WTC11 (cell line): ENCODE measurements around the gene CDK6. TPM values are rescaled to one million over a fixed set of nuclear protein-coding genes. Genes with fewer than 3 reads are reported as not detected.

Experiments
- ATAC-seq: fragments of 200-7000 bp; cut with Tn5 transposase; 2 replicates; pipeline ENCODE4 v1.10.0; 2021; ENCODE audit warnings: mild to moderate bottlenecking, moderate library complexity
- CTCF ChIA-PET: fragments of 300-600 bp; sonication (Branson Sonifier 250); formaldehyde crosslinking; loops from one replicate; lab custom pipeline; 2021; ENCODE audit warnings: antibody characterized with exemption; lab: Charles Lee
- POLR2A ChIA-PET: fragments of 350-600 bp; sonication (Branson Sonifier 250); formaldehyde crosslinking; loops from one replicate; lab custom pipeline; 2021; ENCODE audit warnings: antibody characterized with exemption; lab: Charles Lee
- DNase-seq: peaks from one replicate; pipeline ENCODE4 v3.0.0; 2021; ENCODE audit warnings: low spot score
- H3K27ac Mint-ChIP-seq: 2 replicates; pipeline ENCODE4 v1.8.0; 2021; ENCODE audit warnings: mixed read lengths
- H3K27me3 Mint-ChIP-seq: 2 replicates; pipeline ENCODE4 v1.8.0; 2021; ENCODE audit warnings: low read depth, mild to moderate bottlenecking, moderate library complexity, mixed read lengths
- H3K36me3 Mint-ChIP-seq: 2 replicates; pipeline ENCODE4 v1.8.0; 2021; ENCODE audit warnings: mixed read lengths
- H3K4me1 Mint-ChIP-seq: 2 replicates; pipeline ENCODE4 v1.8.0; 2022; ENCODE audit warnings: mixed read lengths
- H3K4me3 Mint-ChIP-seq: 2 replicates; pipeline ENCODE4 v1.8.0; 2021; ENCODE audit warnings: mild to moderate bottlenecking, moderate library complexity, mixed read lengths
- H3K9me3 Mint-ChIP-seq: 2 replicates; pipeline ENCODE4 v1.8.0; 2021; ENCODE audit warnings: mixed read lengths
- CBFB ChIP-seq: sonication (generic); formaldehyde crosslinking; IDR thresholded peaks from 2 replicates; pipeline ENCODE4 v1.8.1; 2022; ENCODE audit warnings: mild to moderate bottlenecking, low read depth, missing genetic modification reagents
- FOXP1 ChIP-seq: sonication (generic); formaldehyde crosslinking; IDR thresholded peaks from 2 replicates; pipeline ENCODE4 v1.8.0; 2022; ENCODE audit warnings: missing genetic modification reagents, mild to moderate bottlenecking, moderate library complexity, borderline replicate concordance
- GRHL2 ChIP-seq: fragments of 250-450 bp; sonication (Bioruptor Pico); IDR thresholded peaks from 2 replicates; pipeline ENCODE4 v1.8.0; 2022; ENCODE audit warnings: mild to moderate bottlenecking, moderate library complexity; ENCODE audit not compliant: insufficient replicate concordance, severe bottlenecking
- RORB ChIP-seq: fragments of 250-450 bp; sonication (Bioruptor Pico); IDR thresholded peaks from 2 replicates; pipeline ENCODE4 v1.9.0; 2021; ENCODE audit warnings: mild to moderate bottlenecking
- SMAD3 ChIP-seq: sonication (generic); formaldehyde crosslinking; IDR thresholded peaks from 2 replicates; pipeline ENCODE4 v1.8.0; 2022; ENCODE audit warnings: missing genetic modification reagents, mild to moderate bottlenecking, borderline replicate concordance
- TEAD1 ChIP-seq: sonication (generic); formaldehyde crosslinking; IDR thresholded peaks from 2 replicates; pipeline ENCODE4 v1.8.0; 2022; ENCODE audit warnings: mild to moderate bottlenecking, missing genetic modification reagents
- TP53 ChIP-seq: sonication (generic); formaldehyde crosslinking; IDR thresholded peaks from 2 replicates; pipeline ENCODE4 v1.8.1; 2023; ENCODE audit warnings: mild to moderate bottlenecking, missing genetic modification reagents
- ZNF138 ChIP-seq: sonication (generic); formaldehyde crosslinking; conservative IDR thresholded peaks from 2 replicates; pipeline ENCODE4 v1.8.1; 2022; ENCODE audit warnings: mild to moderate bottlenecking, moderate library complexity, missing genetic modification reagents
- ZNF232 ChIP-seq: sonication (generic); formaldehyde crosslinking; IDR thresholded peaks from 2 replicates; pipeline ENCODE4 v1.8.0; 2022; ENCODE audit warnings: mild to moderate bottlenecking, missing genetic modification reagents
- ZNF671 ChIP-seq: fragments of 250-450 bp; sonication (Bioruptor Pico); IDR thresholded peaks from 2 replicates; pipeline ENCODE4 v1.8.0; 2021; ENCODE audit warnings: mild to moderate bottlenecking
- total RNA-seq: library from RNA; stranded (reverse); gene quantifications from 3 replicates; pipeline ENCODE4 v1.2.3, GENCODE V29; 2021
- TF ChIP-seq, protein P1 (sequence below): sonication (generic); formaldehyde crosslinking; IDR thresholded peaks from 2 replicates; pipeline ENCODE4 v1.8.1; 2022; ENCODE audit warnings: low read depth, mild to moderate bottlenecking, moderate library complexity, missing genetic modification reagents, borderline replicate concordance
- TF ChIP-seq, protein P2 (sequence below): sonication (generic); formaldehyde crosslinking; IDR thresholded peaks from 2 replicates; pipeline ENCODE4 v1.8.0; 2022; ENCODE audit warnings: missing genetic modification reagents
- TF ChIP-seq, protein P3 (sequence below): fragments of 250-450 bp; sonication (Bioruptor Pico); IDR thresholded peaks from 2 replicates; pipeline ENCODE4 v1.9.0; 2021; ENCODE audit warnings: moderate library complexity, mild to moderate bottlenecking, inconsistent platforms, borderline replicate concordance
- TF ChIP-seq, protein P4 (sequence below): fragments of 250-450 bp; sonication (Bioruptor Pico); IDR thresholded peaks from 2 replicates; pipeline ENCODE4 v1.9.0; 2021; ENCODE audit warnings: mild to moderate bottlenecking, borderline replicate concordance
- TF ChIP-seq, protein P5 (sequence below): fragments of 250-450 bp; sonication (Bioruptor Pico); IDR thresholded peaks from 2 replicates; pipeline ENCODE4 v2.1.2; 2022; ENCODE audit warnings: mild to moderate bottlenecking, moderate library complexity
- TF ChIP-seq, protein P6 (sequence below): fragments of 250-450 bp; sonication (Bioruptor Pico); IDR thresholded peaks from 2 replicates; pipeline ENCODE4 v1.9.0; 2021; ENCODE audit warnings: mild to moderate bottlenecking
- TF ChIP-seq, protein P7 (sequence below): fragments of 250-450 bp; sonication (Bioruptor Pico); IDR thresholded peaks from 2 replicates; pipeline ENCODE4 v1.9.0; 2021; ENCODE audit warnings: mild to moderate bottlenecking

Gene CDK6
- total RNA-seq, 1 experiment from 2014 or later, result 47.2 TPM

DNA sequence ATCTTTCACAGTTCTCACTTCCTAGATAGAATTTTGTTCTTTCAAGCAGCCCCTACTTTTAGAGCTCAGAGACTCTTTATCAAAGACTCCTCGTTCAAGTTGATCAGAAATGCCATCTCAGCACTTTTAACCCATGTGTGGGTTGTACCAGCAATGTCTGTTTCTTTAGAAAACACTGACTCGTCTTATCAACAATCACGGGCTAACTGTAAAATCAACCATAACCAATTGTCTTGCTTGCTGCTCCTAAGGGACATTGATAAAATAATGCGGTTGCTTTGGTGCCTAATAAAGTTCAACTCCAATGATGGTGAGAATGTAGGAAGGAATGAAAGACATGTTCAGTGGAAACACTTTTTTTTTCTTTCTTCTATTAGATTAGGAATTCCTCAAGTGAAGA lies 12.9 kb upstream of the CDK6 start:
- H3K9me3 Mint-ChIP-seq, result no peaks in the 10 kb centered on the region
- DNase-seq (no peak), ATAC-seq (no peak)
- no peaks in the 10 kb centered on the region for H3K27me3 Mint-ChIP-seq
- no peaks in the 10 kb centered on the region for H3K36me3 Mint-ChIP-seq
- no peak overlapping the region for H3K4me3 Mint-ChIP-seq
- POLR2A ChIA-PET, result interaction anchor here (0.7 kb wide), 1 partner anchor 366 kb away, joined by 5 read pairs; no protein-coding TSS in a partner anchor
- CTCF ChIA-PET, result no interaction called here
- TF ChIP-seq, protein P1, sequence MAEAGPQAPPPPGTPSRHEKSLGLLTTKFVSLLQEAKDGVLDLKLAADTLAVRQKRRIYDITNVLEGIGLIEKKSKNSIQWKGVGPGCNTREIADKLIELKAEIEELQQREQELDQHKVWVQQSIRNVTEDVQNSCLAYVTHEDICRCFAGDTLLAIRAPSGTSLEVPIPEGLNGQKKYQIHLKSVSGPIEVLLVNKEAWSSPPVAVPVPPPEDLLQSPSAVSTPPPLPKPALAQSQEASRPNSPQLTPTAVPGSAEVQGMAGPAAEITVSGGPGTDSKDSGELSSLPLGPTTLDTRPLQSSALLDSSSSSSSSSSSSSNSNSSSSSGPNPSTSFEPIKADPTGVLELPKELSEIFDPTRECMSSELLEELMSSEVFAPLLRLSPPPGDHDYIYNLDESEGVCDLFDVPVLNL, result no peak
- H3K27ac Mint-ChIP-seq, result no peak overlapping the region
- H3K4me1 Mint-ChIP-seq, result no peaks in the 10 kb centered on the region

DNA sequence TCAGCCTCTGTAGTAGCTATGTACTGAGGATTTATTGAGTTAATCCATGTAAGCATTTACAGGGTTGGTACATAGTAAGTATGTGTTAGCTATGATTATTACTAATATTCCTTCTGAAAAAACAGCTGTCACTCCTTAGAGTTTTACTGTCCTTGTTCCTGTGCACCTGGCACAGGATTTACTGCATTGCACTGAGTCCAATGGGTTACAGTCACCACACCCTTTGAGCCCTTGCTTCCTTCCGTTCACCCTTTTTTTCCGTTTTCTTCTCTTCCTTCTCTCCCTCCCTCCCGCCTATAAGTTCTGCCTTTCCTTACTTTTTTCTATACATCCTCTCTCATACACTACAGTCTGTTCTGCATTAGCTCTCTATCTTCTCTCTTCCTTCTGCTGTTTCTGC lies 12.5 kb upstream of the CDK6 start:
- ChIA-PET CTCF (no interaction called here), POLR2A (interaction anchor here (0.7 kb wide), 1 partner anchor 366 kb away, joined by 5 read pairs; no protein-coding TSS in a partner anchor)
- Mint-ChIP-seq H3K36me3 (no peaks in the 10 kb centered on the region), H3K27me3 (no peaks in the 10 kb centered on the region), H3K4me1 (no peaks in the 10 kb centered on the region), H3K27ac (no peak overlapping the region), H3K9me3 (0 out of 2 replicates have a peak, but pooled peaks cover 2% of the 10 kb centered on the region)
- DNase-seq, result no peak
- ATAC-seq, result no peak
- no peak for TF ChIP-seq FOXP1 (CRISPR knock-in tag)
- TF ChIP-seq TEAD1 (CRISPR knock-in tag), result no peak
- no peak for TF ChIP-seq ZNF138 (CRISPR knock-in tag)
- TF ChIP-seq RORB (CRISPR knock-in tag), result no peak
- TF ChIP-seq, protein P2, sequence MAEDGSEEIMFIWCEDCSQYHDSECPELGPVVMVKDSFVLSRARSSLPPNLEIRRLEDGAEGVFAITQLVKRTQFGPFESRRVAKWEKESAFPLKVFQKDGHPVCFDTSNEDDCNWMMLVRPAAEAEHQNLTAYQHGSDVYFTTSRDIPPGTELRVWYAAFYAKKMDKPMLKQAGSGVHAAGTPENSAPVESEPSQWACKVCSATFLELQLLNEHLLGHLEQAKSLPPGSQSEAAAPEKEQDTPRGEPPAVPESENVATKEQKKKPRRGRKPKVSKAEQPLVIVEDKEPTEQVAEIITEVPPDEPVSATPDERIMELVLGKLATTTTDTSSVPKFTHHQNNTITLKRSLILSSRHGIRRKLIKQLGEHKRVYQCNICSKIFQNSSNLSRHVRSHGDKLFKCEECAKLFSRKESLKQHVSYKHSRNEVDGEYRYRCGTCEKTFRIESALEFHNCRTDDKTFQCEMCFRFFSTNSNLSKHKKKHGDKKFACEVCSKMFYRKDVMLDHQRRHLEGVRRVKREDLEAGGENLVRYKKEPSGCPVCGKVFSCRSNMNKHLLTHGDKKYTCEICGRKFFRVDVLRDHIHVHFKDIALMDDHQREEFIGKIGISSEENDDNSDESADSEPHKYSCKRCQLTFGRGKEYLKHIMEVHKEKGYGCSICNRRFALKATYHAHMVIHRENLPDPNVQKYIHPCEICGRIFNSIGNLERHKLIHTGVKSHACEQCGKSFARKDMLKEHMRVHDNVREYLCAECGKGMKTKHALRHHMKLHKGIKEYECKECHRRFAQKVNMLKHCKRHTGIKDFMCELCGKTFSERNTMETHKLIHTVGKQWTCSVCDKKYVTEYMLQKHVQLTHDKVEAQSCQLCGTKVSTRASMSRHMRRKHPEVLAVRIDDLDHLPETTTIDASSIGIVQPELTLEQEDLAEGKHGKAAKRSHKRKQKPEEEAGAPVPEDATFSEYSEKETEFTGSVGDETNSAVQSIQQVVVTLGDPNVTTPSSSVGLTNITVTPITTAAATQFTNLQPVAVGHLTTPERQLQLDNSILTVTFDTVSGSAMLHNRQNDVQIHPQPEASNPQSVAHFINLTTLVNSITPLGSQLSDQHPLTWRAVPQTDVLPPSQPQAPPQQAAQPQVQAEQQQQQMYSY (CRISPR knock-in tag), result no peak
- TF ChIP-seq, all 79 proteins: peak for 0
- H3K4me3 Mint-ChIP-seq, result no peak overlapping the region

DNA sequence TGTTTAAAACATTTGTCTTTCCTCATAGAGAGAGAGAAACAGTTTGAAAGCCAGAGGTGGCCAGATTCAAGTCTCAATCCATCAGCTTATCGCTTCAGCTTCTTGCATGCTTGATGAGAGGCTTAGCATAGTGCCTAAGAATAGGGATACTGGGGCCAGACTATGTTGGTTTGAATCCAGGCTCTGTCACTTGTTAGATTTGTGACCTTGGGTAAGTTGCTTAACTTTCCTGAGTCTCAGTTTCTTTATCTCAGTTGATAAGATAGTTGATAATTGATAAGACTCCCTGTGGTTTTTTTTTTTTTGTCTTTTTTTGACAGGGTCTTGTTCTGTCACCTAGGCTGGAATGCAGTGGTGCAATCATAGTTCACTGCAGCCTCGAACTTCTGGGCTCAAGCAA lies 12.1 kb upstream of the CDK6 start:
- CTCF ChIA-PET, result no interaction called here
- Mint-ChIP-seq H3K27ac (no peak overlapping the region), H3K36me3 (no peaks in the 10 kb centered on the region), H3K4me1 (no peaks in the 10 kb centered on the region), H3K27me3 (no peaks in the 10 kb centered on the region), H3K9me3 (0 out of 2 replicates have a peak, but pooled peaks cover 3% of the 10 kb centered on the region), H3K4me3 (no peak overlapping the region)
- ATAC-seq, result no peak
- no peak for DNase-seq
- POLR2A ChIA-PET, result interaction anchor here (0.7 kb wide), 1 partner anchor 365 kb away, joined by 5 read pairs; no protein-coding TSS in a partner anchor
- TF ChIP-seq GRHL2 (CRISPR knock-in tag) (no peak), CBFB (no peak), FOXP1 (CRISPR knock-in tag) (no peak), ZNF232 (CRISPR knock-in tag) (no peak), TP53 (CRISPR knock-in tag) (no peak), SMAD3 (no peak), ZNF671 (no peak)
- TF ChIP-seq, protein P3, sequence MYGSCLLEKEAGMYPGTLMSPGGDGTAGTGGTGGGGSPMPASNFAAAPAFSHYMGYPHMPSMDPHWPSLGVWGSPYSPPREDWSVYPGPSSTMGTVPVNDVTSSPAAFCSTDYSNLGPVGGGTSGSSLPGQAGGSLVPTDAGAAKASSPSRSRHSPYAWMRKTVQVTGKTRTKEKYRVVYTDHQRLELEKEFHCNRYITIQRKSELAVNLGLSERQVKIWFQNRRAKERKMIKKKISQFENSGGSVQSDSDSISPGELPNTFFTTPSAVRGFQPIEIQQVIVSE (CRISPR knock-in tag), result no peak
- TF ChIP-seq, protein P4, sequence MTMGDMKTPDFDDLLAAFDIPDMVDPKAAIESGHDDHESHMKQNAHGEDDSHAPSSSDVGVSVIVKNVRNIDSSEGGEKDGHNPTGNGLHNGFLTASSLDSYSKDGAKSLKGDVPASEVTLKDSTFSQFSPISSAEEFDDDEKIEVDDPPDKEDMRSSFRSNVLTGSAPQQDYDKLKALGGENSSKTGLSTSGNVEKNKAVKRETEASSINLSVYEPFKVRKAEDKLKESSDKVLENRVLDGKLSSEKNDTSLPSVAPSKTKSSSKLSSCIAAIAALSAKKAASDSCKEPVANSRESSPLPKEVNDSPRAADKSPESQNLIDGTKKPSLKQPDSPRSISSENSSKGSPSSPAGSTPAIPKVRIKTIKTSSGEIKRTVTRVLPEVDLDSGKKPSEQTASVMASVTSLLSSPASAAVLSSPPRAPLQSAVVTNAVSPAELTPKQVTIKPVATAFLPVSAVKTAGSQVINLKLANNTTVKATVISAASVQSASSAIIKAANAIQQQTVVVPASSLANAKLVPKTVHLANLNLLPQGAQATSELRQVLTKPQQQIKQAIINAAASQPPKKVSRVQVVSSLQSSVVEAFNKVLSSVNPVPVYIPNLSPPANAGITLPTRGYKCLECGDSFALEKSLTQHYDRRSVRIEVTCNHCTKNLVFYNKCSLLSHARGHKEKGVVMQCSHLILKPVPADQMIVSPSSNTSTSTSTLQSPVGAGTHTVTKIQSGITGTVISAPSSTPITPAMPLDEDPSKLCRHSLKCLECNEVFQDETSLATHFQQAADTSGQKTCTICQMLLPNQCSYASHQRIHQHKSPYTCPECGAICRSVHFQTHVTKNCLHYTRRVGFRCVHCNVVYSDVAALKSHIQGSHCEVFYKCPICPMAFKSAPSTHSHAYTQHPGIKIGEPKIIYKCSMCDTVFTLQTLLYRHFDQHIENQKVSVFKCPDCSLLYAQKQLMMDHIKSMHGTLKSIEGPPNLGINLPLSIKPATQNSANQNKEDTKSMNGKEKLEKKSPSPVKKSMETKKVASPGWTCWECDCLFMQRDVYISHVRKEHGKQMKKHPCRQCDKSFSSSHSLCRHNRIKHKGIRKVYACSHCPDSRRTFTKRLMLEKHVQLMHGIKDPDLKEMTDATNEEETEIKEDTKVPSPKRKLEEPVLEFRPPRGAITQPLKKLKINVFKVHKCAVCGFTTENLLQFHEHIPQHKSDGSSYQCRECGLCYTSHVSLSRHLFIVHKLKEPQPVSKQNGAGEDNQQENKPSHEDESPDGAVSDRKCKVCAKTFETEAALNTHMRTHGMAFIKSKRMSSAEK (CRISPR knock-in tag), result no peak
- TF ChIP-seq, protein P5, sequence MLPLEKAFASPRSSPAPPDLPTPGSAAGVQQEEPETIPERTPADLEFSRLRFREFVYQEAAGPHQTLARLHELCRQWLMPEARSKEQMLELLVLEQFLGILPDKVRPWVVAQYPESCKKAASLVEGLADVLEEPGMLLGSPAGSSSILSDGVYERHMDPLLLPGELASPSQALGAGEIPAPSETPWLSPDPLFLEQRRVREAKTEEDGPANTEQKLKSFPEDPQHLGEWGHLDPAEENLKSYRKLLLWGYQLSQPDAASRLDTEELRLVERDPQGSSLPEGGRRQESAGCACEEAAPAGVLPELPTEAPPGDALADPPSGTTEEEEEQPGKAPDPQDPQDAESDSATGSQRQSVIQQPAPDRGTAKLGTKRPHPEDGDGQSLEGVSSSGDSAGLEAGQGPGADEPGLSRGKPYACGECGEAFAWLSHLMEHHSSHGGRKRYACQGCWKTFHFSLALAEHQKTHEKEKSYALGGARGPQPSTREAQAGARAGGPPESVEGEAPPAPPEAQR (CRISPR knock-in tag), result no peak
- TF ChIP-seq, protein P6, sequence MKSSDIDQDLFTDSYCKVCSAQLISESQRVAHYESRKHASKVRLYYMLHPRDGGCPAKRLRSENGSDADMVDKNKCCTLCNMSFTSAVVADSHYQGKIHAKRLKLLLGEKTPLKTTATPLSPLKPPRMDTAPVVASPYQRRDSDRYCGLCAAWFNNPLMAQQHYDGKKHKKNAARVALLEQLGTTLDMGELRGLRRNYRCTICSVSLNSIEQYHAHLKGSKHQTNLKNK, result no peak
- TF ChIP-seq, protein P7, sequence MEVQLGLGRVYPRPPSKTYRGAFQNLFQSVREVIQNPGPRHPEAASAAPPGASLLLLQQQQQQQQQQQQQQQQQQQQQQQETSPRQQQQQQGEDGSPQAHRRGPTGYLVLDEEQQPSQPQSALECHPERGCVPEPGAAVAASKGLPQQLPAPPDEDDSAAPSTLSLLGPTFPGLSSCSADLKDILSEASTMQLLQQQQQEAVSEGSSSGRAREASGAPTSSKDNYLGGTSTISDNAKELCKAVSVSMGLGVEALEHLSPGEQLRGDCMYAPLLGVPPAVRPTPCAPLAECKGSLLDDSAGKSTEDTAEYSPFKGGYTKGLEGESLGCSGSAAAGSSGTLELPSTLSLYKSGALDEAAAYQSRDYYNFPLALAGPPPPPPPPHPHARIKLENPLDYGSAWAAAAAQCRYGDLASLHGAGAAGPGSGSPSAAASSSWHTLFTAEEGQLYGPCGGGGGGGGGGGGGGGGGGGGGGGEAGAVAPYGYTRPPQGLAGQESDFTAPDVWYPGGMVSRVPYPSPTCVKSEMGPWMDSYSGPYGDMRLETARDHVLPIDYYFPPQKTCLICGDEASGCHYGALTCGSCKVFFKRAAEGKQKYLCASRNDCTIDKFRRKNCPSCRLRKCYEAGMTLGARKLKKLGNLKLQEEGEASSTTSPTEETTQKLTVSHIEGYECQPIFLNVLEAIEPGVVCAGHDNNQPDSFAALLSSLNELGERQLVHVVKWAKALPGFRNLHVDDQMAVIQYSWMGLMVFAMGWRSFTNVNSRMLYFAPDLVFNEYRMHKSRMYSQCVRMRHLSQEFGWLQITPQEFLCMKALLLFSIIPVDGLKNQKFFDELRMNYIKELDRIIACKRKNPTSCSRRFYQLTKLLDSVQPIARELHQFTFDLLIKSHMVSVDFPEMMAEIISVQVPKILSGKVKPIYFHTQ (CRISPR knock-in tag), result no peak
